SW 1271 (cell line): Measurements from ENCODE around the gene SIL1.
"Not testable (repeated sequence)": the region's sequence is repeated elsewhere in the genome, so short reads cannot be mapped to it uniquely, and the experiment has no call there.

Experiments used
- DNase-seq, 2 experiments: peaks; one replicate each; lab custom pipeline; 2025; lab: John Stamatoyannopoulos, UW

SIL1 gene

DNA sequence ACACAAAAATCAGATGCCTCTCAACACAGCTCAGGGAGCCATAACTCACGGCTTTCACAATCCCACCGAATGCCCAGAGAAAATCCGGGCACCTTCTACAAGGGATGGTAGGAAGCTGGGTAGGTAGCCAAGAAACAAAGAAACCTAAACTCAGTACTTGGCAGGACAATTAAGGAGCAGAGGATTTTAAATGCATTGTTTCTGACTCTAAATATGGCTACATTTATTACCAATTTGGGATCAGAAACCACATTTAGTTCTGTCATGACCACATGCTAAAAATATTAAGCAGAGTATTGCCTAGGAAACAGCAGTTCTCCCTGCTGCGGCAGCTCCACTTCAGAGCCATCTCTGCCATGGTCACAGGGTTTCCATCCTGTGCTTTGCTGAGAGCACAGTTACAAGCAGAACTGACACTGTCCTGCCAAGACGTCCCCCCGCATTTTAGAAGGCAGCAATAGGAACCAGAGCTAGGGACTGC, 57.5 kb downstream of the SIL1 start:
- no peak for DNase-seq

DNA sequence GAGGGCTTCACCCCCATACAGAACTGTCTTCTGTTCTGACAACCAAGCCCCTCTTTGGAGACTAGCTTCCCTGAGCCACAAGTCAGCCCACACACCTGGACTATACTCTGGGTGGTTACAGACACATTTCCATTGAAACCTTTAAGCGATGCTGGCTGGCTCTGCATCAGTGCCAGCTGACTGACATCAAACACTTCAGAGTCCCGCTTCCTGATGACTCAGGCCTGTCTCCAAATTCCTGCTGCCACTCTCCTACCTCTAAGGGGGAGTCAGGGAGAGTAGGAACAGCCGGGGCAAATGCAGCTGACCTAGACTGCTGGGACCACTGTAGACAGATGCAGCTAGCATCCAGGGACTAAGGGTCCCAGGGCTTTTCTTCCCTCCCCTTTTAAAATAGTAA, 59.4 kb downstream of the SIL1 start:
- peak in 1 of 2 experiments; percentile 28 for DNase-seq

DNA sequence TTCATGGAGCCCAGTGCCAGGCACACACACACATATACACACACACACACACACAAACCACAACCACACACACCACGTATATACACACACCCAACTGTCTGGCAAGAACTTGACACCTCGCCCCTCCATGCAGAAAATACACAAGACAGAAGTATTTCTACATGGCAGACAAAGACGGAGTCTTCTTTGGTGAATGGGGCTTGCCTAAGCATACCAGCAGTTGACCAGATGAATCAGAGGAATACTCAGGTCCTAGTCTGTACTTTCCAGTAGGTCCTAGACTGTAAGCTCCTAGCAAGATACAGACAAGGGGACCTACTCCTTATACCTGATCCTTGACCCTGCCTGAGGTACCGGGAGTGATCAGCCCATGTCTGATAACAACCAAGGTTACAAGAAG, 60.1 kb downstream of the SIL1 start:
- DNase-seq, result no peak

DNA sequence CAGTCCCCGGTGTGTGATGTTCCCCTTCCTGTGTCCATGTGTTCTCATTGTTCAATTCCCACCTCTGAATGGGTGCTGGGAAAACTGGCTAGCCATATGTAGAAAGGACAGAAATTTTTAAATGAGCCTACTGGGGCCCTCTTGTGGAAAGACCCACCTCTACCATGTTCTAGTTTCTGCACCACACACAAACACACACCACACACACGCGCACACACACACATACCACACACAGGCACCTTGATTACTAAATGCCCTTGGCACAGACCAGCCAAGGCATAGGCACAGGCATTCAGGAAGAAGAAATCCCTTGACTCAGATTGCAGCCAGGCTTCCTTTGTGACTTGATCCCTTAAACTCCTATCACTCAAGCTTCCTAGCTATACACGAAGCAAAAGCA, 60.5 kb downstream of the SIL1 start:
- peak in 1 of 2 experiments; percentile 36 for DNase-seq

DNA sequence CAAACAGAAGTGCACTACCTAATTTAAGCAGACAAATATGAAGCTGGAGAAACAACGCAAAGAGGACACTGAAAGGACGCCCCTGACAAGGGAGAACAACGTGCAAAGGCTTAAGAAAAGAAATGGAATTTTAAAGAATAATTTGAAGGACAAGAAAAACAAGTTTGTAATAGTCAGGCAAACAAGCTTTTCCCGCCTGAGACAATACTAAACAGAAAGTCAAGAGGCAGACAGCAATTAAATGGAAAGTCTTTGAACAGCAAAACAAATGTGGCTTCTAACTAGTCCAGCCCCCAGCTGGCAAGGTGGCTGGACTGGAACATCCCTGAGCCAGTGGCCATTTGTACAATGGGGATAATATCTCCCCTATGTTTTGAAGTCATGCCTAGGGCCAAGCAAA, 63.3 kb downstream of the SIL1 start:
- no peak for DNase-seq

DNA sequence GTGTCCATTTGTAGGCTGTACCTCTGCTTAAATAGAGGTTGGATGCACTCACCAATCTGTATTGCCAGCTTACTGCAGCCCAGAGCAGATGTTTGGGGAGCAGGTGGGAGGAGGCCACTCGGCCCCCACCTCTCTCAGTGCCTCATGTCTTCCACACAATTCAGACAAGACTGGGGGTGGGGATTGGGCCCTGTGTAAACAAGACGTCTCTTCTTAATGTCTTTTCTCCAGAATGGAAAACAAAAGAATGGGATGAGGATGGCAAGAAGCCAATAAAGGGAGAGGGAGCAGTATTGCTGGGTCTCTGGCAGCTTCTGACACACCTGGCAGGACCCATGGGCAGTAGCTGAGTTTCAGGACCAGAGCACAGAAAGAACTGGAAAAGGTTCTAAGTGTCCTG, 64.9 kb downstream of the SIL1 start:
- no peak for DNase-seq

DNA sequence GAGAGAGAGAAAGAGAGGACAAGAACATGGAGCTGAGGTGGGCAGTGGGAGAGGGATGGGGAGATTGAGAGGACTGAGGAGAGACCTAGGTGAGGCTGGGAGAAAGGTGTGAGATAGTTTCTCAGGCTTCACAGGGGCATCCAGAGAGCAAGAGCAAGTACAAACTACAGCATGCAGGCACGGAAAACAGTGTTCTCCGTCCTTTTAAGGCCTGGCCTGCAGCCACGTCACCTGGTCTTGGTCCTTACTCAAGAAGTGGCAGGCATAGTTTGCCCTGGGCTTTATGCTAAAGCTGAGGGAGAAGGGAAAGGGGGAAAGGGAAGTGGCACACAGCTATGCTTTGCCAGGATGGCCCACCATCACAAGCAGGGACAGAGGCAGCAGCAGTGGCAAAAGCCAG, 65.7 kb downstream of the SIL1 start:
- DNase-seq, result no peak

DNA sequence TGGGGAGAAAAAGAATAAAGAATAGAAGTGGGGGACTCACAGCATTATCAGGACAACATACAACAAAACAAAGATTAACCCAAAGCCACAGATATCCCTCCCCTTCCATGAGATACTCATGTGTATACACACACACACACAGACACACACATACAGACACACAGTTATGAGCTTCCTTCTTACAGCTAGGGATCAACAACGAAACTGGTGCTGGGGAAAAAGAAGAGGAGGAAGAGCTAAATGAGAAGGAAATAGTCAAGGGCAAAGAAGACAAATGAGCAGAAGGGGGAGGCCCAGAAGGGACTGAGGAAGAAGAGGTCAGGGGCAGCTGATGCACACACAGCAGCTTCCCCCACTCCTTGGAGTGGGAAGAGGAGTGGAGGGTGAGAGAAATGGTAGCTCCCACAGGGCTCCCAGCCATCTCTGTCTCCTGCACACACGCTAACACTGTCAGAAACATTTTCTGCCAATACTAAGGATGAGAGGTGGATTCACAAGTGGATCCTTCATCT, 66.2 kb downstream of the SIL1 start:
- no peak for DNase-seq

DNA sequence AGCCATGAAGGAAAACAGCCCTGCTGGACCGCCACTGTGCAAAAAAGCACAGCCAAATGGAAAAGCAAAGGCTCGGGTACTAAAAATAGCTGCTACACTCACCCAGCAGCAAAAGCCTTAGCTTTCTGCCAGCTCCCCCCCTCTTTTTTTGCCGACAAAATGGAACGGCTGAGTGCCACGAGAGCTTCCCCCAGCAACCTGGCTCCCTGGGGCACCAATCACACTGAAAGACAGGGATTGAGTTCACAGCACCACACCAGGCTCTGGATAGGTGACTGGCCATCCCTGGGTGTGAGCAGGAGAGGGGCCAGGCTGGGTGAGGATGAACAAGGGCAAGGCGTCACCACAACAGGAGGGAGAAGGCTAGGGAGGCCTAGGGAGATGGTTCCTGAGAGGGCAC, 66.7 kb downstream of the SIL1 start:
- no peak for DNase-seq

DNA sequence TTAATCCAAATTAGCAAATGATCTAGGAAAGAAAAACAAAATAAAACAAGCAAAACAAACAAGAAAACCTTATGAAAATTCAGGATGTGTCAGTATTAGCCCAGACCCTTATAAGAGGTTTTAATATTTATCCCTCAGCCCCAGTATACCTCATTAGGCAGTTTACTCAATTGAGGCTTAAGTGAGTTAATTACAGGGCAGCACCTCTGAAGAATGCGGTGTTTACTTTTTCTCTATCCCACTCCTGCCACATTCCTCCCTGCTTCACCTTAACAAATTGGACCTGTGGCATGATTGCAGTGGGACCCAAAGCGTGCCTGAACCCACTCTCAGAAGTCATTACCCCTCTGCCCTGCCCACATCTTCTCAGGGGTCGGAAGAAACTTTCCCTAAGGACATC, 67.1 kb downstream of the SIL1 start:
- no peak for DNase-seq

DNA sequence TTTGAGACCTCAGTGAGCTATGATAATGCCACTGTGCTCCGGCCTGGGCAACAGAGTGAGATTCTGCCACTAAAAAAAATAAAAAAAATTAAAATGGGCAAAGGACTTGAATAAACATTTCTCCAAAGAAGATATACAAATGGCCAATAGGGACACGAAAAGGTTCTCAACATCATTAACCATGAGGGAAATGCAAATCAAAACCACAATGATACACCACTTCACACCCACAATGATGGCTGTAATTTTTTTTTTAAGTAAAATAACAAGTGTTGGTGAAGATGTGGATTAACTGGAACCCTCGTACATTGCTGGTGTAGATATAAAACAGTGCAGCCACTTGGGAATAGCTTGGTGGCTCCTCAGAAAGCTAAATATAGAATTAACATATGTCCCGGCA, 68.0 kb downstream of the SIL1 start:
- DNase-seq, result no peak

DNA sequence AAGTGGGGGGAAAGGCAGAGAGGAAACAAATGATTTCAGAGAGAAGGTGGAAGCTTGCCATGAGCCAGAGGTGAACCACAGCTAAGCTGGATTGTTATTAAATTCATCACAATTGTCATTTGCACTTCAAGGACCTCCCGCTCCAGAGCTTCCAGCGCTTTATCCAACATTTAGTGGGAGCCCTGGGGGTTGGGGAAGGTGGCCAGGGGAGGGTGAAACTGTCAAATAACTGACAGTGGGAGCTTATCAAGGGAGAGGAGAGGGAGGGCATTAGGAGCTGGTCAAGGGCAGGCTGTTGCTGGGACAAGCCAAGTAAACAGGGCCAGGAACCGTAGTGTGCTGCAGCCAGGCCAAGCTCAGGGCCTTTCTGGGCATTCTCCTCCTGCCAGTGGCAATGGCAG, 71.5 kb downstream of the SIL1 start:
- no peak for DNase-seq

DNA sequence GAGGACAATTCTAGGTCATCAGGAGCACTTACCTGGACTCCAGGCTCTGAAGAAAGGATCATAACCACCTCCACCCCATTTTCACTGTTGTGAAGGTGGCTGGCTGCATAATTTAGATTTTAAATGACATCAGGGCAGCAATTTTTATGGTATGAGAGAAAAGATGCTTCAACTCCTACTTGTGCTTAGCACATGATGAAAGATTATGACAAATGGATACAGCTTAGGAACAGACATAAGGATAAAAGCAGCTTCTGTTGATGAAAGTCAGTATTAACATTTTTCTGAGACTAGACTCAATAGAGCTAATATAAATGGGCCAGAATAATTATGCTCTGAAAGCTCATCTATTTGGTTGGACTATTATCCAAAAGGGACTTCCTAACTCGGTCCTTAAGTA, 72.2 kb downstream of the SIL1 start:
- DNase-seq, result no peak

DNA sequence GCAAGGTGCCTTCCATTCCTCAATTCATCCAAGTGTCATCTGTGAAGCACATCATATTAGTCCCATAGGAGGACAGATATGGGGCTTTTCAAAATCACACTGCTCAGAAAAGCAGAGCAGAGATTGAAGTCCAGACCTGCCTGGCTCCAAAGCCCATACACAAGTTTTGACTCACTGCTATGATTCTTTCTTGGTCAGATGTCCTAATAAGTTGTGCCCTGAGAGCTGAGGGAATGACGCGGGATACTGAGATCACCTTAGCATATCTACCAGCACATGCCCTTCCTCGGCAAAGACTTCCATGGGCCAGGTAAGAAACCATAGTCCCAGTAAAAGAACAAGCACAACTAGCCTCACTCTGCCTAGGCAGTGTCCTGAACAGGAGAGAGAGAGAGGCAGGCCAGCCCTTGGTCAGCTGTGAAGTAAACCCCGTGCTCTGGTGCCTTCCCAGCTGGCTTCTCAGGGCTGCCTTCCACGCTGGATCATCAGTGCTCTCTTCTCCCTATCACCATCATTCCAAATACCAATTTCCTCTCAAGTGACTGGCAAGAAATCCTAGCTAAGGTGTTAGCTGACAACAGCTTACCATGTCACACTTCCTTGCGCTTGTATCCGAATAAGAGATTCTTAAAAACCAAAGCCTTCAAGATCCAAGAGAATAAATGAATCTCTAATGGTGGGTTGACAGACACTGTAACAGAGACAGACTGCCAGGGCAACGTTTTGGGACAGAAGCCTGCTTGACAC, 73.2 kb downstream of the SIL1 start:
- DNase-seq, result no peak

DNA sequence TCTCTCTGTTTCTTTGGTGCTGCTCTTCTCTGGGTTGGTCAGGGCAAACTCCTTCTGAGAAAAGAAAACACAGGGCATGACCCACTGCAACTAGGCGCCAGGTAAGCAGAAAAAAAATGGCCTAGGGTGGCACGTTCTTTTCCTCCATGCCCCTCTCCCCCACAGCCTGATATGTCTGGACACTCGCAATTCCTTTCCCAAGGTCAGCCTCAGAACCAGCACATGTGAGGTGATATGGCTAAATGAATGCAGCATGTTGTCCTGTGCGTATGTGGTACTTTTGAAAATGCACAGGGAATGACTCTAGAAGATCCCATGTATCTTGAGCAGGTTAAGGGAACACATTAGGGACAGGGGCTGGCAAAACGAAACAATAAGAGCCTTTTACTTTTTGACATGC, 77.0 kb downstream of the SIL1 start:
- DNase-seq, result no peak

DNA sequence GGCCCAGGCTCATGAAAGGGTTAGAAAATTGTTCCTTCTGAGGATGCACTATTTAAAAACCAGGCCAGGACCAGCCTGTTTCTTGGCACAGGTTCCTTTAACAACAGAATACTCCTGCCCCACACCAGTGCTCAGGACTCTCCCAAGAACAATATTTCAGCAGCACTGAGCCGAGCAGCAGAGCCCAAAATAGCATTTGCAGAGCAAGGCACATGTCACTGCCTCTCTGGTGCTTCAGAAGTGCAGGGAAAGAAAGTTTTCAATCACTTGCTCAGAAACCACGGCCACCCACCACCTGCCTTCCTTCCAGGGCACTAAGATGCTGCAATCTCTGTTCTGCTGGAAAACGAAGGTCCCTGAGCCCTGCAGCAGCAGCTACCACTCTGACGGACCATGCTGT, 77.6 kb downstream of the SIL1 start:
- DNase-seq, result no peak

DNA sequence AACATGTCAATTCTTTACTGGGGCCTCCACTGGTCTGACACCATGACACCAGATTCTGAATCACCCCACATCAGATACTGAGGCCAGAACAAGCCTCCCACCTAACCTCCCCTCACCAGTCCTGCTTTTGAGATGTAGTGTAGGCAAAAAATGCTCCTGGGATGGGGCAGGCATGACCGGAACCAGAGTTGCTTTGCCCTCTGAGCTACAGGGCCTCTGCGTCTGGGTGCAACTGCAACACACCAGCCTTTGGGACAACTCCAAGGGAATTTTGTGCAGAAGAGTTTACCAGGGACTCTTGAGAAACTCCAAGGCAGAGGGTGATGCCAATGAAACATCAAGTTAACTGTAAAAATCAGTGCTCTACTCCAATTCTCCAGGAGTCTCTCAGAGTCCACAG, 79.4 kb downstream of the SIL1 start:
- DNase-seq, result no peak

DNA sequence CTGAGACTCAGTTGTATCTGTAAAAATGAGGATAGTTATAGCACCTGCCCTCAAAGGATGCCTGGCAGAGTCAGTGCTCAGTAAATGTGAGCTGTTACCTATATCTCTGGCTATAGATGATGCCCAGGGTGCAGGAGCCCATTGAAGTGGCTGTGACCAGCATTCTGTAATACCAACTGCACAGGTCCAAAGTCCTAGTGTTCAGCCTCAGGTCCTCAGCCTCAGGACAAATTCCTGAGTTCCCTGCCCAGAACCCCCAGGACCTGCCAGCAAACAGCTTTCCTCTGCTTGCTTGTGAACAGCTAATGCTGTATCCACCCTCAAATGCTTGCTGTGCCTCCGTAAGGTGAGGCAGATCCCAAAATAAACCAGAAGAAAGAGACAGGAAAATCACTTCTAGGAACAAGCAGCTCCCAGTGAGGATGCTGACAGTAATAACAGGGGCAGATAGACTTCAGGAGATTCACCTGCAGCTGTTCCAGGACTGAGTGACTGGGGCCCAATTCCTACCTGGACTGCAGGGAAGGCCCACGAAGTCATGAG, 80.8 kb downstream of the SIL1 start:
- DNase-seq, result no peak

DNA sequence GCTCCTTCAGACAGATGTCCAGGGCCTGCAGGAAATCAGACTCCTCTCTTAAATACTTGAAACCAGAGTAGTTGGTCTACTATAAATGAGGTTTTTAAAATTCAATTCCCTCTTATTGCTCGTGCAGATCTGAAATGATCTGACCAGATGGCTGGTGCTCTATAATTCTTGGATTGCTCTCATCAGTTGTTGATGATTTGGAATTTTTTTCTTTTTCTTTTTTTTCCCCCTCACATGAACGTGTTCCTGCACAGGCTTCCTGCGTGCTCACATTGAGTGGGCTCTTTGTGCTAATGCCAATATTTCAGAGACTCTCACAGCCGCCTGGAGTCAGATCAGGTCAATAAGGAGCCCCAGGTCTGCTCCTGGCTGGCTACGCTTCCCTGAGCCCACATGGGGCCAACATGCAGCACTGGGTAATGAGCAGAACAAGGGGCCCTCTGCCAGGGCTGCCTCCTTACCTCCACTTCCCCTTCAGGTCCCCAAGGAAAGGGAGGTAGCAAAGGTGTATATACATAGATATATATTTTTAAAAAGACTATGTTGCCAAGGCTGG, 82.0 kb downstream of the SIL1 start:
- no peak for DNase-seq

DNA sequence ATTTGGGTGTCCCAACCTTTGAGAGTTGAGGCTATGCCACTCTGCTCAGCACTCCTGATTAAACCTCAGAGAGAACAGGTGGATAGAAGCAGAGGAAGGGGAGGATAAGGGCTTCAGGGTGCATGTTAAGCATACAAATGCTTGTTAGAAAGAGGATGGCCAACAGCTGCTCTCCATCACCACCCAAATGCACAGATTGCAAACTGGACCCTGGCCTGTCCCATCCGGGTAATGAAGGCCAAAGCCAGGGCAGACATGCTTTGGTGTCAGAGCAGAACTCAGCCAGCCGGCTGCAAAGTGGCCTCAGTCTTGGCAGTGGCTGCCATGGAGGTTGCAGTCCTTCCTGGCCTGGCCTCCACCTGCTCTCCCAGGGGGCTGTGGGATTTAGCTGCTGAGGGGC, 84.3 kb downstream of the SIL1 start:
- DNase-seq, result no peak

DNA sequence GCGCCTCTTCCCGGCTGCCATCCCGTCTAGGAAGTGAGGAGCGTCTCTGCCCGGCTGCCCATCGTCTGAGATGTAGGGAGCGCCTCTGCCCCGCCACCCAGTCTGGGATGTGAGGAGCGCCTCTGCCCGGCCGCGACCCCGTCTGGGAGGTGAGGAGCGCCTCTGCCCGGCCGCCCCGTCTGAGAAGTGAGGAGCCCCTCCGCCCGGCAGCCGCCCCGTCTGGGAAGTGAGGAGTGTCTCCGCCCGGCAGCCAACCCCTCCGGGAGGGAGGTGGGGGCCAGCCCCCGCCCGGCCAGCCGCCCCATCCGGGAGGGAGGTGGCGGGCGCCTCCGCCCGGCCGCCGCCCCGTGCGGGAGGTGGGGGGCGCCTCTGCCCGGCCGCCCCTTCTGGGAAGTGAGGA, 85.8 kb downstream of the SIL1 start:
- DNase-seq, result not testable (repeated sequence)

DNA sequence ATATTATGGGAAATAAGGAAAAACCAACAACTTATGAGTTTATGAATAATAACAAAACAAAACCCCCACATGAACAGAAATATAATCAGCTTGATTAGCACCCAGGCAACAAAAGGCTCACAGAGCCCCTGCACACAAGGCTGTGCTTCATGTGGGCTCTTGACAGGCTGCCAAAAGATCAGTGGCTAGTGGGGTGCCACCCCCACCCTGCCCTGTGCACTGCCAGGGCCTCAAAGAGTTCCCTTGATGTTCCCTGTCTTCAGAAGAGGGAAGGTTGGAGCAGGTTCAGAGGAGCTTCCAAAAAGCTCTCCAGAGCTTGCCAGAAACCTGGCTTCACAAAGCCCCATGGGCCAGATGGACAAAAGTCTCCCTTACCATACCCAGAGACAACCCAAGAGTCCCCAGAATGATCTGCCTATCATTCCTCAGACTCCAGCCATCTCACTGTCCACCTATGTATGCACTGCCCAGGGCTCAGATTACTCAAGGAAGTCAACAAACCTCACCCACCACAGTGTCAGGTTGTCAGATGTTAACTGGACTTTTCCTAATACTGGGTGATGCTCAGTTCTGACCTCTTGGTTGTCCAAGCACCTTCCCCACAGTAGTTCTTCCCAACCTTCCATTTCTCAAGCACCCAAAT, 87.5 kb downstream of the SIL1 start:
- no peak for DNase-seq
